ENCODE measurements around the gene SLC39A11. TPM values are rescaled to one million over a fixed set of nuclear protein-coding genes. Genes with fewer than 3 reads are reported as not detected.

SLC39A11 gene
- total RNA-seq, 1 experiment from 2014 or later: 15.2 TPM

DNA sequence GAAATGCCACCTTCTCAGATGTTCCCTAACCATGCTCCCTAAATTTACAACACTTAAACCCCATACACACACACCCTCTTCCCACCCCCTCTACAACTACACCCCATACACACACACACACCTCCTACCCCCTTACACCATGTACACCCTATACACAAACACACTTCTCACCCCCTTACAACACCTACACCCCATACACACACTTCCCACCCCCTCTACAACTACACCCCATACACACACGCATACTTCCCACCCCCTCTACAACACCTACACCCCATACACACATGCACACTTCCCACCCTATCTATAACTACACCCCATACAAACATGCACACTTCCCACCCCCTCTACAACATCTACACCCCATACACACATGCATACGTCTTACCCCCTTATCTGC is 172.0 kb downstream of the SLC39A11 start:
- Histone ChIP-seq H4K20me1 (ENCODE audit: control insufficient read depth, insufficient read depth, insufficient read length) (no peaks in the 10 kb centered on the region), H3K23me2 (ENCODE audit: insufficient read length, low read depth, low read length, poor library complexity, severe bottlenecking) (no peaks in the 10 kb centered on the region), H3K4me1 (ENCODE audit: insufficient read depth, low read length) (no peaks in the 10 kb centered on the region), H3K9ac (ENCODE audit: extremely low read depth, insufficient read length, low read length) (no peak overlapping the region), H4K91ac (ENCODE audit: insufficient read length, low read depth, low read length) (no peak overlapping the region), H3K9me3 (ENCODE audit: control insufficient read depth, low read depth, low read length) (no peaks in the 10 kb centered on the region), H3K18ac (ENCODE audit: insufficient read length, low read depth, low read length) (no peak overlapping the region), H3K4me2 (ENCODE audit: insufficient read depth, insufficient read length, low read length) (no peak overlapping the region), H2BK12ac (ENCODE audit: insufficient read length, low read depth, low read length) (no peak overlapping the region), H3K27ac (ENCODE audit: insufficient read length, low read depth, low read length) (no peak overlapping the region), H3K14ac (ENCODE audit: insufficient read depth, low read length) (no peak overlapping the region), H4K5ac (ENCODE audit: insufficient read length, low read depth, low read length) (no peak overlapping the region), H3K79me1 (ENCODE audit: insufficient read depth, low read depth, low read length, poor library complexity, severe bottlenecking) (no peaks in the 10 kb centered on the region), H2BK15ac (ENCODE audit: low read depth, low read length) (no peak overlapping the region), H2BK120ac (ENCODE audit: low read depth, low read length, poor library complexity, severe bottlenecking) (no peak overlapping the region), H3K4ac (ENCODE audit: low read depth, low read length) (no peak overlapping the region), H3K56ac (ENCODE audit: insufficient read length, low read depth, low read length) (no peak overlapping the region), H3K27me3 (ENCODE audit: insufficient read depth, low read length) (no peaks in the 10 kb centered on the region), H3K79me2 (ENCODE audit: insufficient read depth, low read length) (no peaks in the 10 kb centered on the region), H3T11ph (ENCODE audit: low read length) (no peak overlapping the region), H2AK5ac (ENCODE audit: insufficient read length, low read length) (no peak overlapping the region), H3K23ac (ENCODE audit: insufficient read length, low read depth, low read length) (no peak overlapping the region), H2BK20ac (ENCODE audit: low read depth, low read length, poor library complexity, severe bottlenecking) (no peak overlapping the region), H4K8ac (replicated peaks; ENCODE audit: insufficient read length, low read depth, low read length) (no peak overlapping the region), H2AFZ (ENCODE audit: low read length) (no peak overlapping the region), H2BK5ac (ENCODE audit: insufficient read length, low read length) (no peak overlapping the region)
- TF ChIP-seq, protein P1, sequence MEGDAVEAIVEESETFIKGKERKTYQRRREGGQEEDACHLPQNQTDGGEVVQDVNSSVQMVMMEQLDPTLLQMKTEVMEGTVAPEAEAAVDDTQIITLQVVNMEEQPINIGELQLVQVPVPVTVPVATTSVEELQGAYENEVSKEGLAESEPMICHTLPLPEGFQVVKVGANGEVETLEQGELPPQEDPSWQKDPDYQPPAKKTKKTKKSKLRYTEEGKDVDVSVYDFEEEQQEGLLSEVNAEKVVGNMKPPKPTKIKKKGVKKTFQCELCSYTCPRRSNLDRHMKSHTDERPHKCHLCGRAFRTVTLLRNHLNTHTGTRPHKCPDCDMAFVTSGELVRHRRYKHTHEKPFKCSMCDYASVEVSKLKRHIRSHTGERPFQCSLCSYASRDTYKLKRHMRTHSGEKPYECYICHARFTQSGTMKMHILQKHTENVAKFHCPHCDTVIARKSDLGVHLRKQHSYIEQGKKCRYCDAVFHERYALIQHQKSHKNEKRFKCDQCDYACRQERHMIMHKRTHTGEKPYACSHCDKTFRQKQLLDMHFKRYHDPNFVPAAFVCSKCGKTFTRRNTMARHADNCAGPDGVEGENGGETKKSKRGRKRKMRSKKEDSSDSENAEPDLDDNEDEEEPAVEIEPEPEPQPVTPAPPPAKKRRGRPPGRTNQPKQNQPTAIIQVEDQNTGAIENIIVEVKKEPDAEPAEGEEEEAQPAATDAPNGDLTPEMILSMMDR (conservative IDR thresholded peaks at IDR 0.05): no peak
- Mint-ChIP-seq H3K4me3 (no peak overlapping the region), H3K27me3 (ENCODE audit: low read depth) (no peaks in the 10 kb centered on the region), H3K27ac (no peak overlapping the region), H3K36me3 (ENCODE audit: insufficient read depth in 1 of 3, low read depth in 3 of 3) (no peaks in the 10 kb centered on the region), H3K9me3 (no peaks in the 10 kb centered on the region), H3K4me1 (no peaks in the 10 kb centered on the region)
- WGBS (ENCODE audit: extremely low coverage, insufficient read length, low lambda C conversion rate): 100% methylated on average over 2 of the region's 2 CpGs
- no peak for DNase-seq
